Activated T-cell treated with anti-CD3 and anti-CD28 coated beads, Interleukin-2, amount 50 U/mL, for 72 hours (primary cell): ENCODE data around the gene CDH12. TPM values are rescaled to one million over a fixed set of nuclear protein-coding genes. Genes with fewer than 3 reads are reported as not detected.

Experiments
- ATAC-seq, 2 donors: fragments of 150-1000 bp; cut with Tn5 transposase; replicated peaks in 1 of 2; 2 replicates each; pipeline ENCODE4 v1.10.0; 2021; ENCODE audit warnings: moderate library complexity in 2 of 2, mild to moderate bottlenecking in 1 of 2
- DNase-seq, 2 donors: peaks; one replicate each; pipeline ENCODE4 v3.0.0; 2021 to 2022; ENCODE audit warnings: mixed read lengths in 1 of 2
- H3K27ac Mint-ChIP-seq: one replicate; pipeline ENCODE4 v1.8.0; 2022; ENCODE audit warnings: mild to moderate bottlenecking, moderate library complexity, mixed read lengths
- H3K27me3 Mint-ChIP-seq: one replicate; pipeline ENCODE4 v1.8.0; 2022; ENCODE audit warnings: low read depth, mixed read lengths
- H3K36me3 Mint-ChIP-seq, 2 donors: one replicate each; pipeline ENCODE4 v1.8.0; 2022; ENCODE audit warnings: mixed read lengths in 2 of 2, mild to moderate bottlenecking in 1 of 2; ENCODE audit not compliant: insufficient read depth in 2 of 2
- H3K4me1 Mint-ChIP-seq: one replicate; pipeline ENCODE4 v1.8.0; 2022; ENCODE audit warnings: low read depth, mixed read lengths
- H3K4me3 Mint-ChIP-seq, 2 donors: one replicate each; pipeline ENCODE4 v1.8.0; 2022; ENCODE audit warnings: mild to moderate bottlenecking in 2 of 2, mixed read lengths in 2 of 2, moderate library complexity in 2 of 2
- H3K9me3 Mint-ChIP-seq, 2 donors: one replicate each; pipeline ENCODE4 v1.8.0; 2022; ENCODE audit warnings: mixed read lengths in 2 of 2
- total RNA-seq, 2 donors: library from RNA; stranded (reverse); gene quantifications; one replicate each; pipeline ENCODE4 v1.2.3, GENCODE V29; 2022

The CDH12 gene
- total RNA-seq, 2 donors from 2014 or later: not detected

DNA sequence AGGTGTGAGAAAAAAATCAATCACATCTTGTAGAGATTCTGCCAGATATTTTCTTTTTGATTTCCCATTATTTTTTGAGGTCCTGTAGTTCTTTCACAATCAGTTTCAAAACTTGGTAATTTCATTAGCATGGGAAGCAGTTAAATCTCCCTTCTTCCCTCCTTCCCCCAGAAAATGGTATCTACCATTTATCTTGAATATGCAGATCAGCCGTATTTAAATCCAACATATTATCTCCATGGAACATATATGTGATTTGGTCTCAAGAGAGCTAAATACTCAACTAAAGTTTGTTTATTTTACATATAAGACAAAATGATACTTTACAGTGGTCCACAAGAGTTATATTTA is 1034.8 kb downstream of the CDH12 start:
- no peaks in the 10 kb centered on the region for H3K36me3 Mint-ChIP-seq
- no peak for ATAC-seq
- H3K27ac Mint-ChIP-seq: no peak overlapping the region
- no peak overlapping the region for H3K4me3 Mint-ChIP-seq
- no peaks in the 10 kb centered on the region for H3K27me3 Mint-ChIP-seq
- H3K4me1 Mint-ChIP-seq: no peaks in the 10 kb centered on the region
- no peak for DNase-seq
- no peaks in the 10 kb centered on the region for H3K9me3 Mint-ChIP-seq

DNA sequence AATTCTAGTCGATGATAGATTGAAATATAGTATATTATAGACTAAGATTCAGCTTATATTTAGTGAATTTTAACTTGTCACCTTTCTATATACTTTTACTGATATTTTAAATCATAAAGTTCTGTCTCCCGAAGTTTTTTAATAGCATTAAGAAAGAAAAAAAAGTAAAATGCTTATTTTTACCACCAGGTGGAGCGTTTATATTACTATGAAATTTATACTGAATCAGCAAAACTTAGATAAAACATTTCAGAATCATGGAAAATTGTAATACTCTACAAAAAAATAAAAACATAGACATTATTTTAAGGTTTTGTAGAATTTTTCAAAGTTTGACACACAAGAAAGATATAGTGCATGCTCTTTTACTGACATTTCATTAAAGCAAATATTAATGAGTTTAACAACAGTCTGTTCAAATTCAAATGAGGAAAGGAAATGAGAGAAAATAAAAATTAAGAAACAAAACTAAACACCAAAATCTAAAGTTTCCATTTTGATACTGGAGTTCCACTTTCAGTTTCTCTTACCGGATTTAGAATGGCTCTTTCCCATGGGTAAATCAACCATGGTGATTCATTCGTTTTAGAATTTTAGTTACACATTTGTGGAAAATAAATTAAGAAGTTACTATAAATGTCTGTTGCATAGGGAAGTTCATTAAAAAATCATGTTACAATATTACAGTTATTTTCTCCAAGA is 1035.3 kb downstream of the CDH12 start:
- ATAC-seq (no peak), DNase-seq (no peak)
- Mint-ChIP-seq H3K27me3 (no peaks in the 10 kb centered on the region), H3K4me1 (no peaks in the 10 kb centered on the region), H3K4me3 (no peak overlapping the region), H3K36me3 (no peaks in the 10 kb centered on the region), H3K27ac (no peak overlapping the region), H3K9me3 (no peaks in the 10 kb centered on the region)

DNA sequence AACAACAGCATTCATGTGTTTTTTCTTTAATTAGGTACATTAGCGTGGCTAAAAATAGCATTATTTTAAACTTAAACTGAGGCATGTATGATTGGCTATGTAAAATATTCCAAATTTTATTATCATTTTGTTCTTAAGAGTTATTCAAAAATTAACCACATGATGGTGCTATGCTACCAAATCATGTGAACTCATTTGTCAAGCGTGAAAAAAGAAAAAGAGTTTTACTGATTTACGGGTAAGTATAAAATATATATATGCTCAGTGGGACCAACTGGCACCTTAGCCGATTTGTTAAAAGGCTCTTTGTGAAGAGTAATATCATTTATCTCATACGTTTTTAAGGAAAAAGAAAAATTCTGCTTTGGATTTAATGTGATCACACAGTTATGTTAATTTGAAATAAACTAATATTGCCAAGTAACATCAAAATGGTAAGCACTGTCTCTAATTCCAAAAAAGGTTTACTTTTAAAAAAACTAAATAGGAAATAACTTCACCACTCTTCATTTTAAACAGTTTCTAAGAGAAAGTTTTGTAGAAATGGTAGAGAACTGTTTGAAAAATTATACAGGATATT is 1042.3 kb downstream of the CDH12 start:
- H3K4me3 Mint-ChIP-seq: no peak overlapping the region
- no peaks in the 10 kb centered on the region for H3K27me3 Mint-ChIP-seq
- H3K9me3 Mint-ChIP-seq: peaks cover 2 to 5% of the 10 kb centered on the region in 2 donors
- H3K27ac Mint-ChIP-seq: no peak overlapping the region
- no peaks in the 10 kb centered on the region for H3K36me3 Mint-ChIP-seq
- DNase-seq (no peak), ATAC-seq (no peak)
- no peaks in the 10 kb centered on the region for H3K4me1 Mint-ChIP-seq

- Mint-ChIP-seq H3K9me3 (peaks cover 2 to 5% of the 10 kb centered on the region in 2 donors), H3K36me3 (no peaks in the 10 kb centered on the region), H3K4me3 (no peak overlapping the region), H3K27me3 (no peaks in the 10 kb centered on the region), H3K27ac (no peak overlapping the region), H3K4me1 (no peaks in the 10 kb centered on the region)
- no peak for DNase-seq
- no peak for ATAC-seq
These were observed 1043.5 kb downstream of the CDH12 start for GRCh38 chr5:21809611-21810010.

- Mint-ChIP-seq H3K4me1 (no peaks in the 10 kb centered on the region), H3K4me3 (no peak overlapping the region), H3K27me3 (no peaks in the 10 kb centered on the region), H3K9me3 (peaks cover 2 to 5% of the 10 kb centered on the region in 2 donors), H3K27ac (no peak overlapping the region), H3K36me3 (no peaks in the 10 kb centered on the region)
- no peak for ATAC-seq
- no peak for DNase-seq
These were observed 1045.2 kb downstream of the CDH12 start for GRCh38 chr5:21807953-21808352.

DNA sequence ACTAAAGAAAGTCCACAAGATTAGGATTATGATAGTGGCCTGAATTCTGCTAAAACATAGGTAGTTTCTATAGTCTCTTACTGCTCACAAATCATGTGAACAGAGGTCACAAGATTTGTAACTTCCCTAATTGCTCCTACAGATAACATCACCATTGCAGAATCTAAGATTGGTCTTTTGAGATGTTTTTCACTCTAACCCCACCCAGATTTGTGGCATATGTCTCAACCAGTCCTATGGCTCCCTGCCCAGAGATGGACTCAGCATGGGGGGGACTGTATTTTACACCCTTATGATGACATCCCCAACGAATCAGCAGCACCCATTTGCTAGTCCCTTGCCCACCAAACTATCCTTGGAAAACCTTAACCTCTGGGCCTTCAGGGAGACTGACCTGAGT is 1046.2 kb downstream of the CDH12 start:
- Mint-ChIP-seq H3K27ac (no peak overlapping the region), H3K36me3 (no peaks in the 10 kb centered on the region), H3K9me3 (peaks cover 2 to 5% of the 10 kb centered on the region in 2 donors), H3K4me1 (no peaks in the 10 kb centered on the region), H3K27me3 (no peaks in the 10 kb centered on the region), H3K4me3 (no peak overlapping the region)
- no peak for DNase-seq
- ATAC-seq: no peak

GRCh38 chr5:21806271-21806670 is 1046.9 kb downstream of the CDH12 start:
- ATAC-seq: no peak
- H3K36me3 Mint-ChIP-seq: no peaks in the 10 kb centered on the region

DNA sequence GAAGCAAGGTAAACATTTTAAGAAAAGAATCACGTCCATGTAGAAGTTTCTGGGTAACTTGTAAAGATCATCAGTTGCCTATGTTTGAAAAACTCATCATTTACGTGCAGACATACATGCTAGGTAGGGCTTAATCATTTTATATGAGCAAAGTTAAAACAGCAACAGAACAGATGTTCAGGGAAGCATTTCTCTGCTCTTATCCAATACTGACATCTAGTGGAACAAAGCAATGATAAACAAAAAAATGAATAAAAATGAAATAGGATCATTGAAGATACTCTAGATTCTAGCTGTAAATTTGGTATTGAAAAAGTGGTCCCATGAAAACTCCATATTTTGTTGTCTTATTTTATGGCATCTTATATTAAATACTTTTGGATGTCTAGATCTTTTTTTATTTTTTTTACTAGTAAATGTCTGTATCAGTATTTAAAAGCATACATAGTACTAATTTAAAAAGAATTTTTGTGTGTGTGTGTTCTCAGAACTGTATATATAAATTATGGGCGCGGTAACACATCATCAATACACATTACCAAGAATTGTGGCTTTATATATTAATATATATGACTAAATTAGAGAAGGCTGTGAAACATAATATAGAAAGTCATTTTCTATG is 1050.2 kb downstream of the CDH12 start:
- Mint-ChIP-seq H3K4me3 (no peak overlapping the region), H3K9me3 (peaks cover 6 to 7% of the 10 kb centered on the region in 2 donors), H3K4me1 (no peaks in the 10 kb centered on the region), H3K36me3 (no peaks in the 10 kb centered on the region), H3K27me3 (no peaks in the 10 kb centered on the region), H3K27ac (no peak overlapping the region)
- ATAC-seq (no peak), DNase-seq (no peak)

More at GRCh38 chr5:21806271-21806670, 1046.9 kb downstream of the CDH12 start:
- Mint-ChIP-seq H3K27me3 (no peaks in the 10 kb centered on the region), H3K9me3 (peaks cover 2 to 5% of the 10 kb centered on the region in 2 donors), H3K4me3 (no peak overlapping the region), H3K4me1 (no peaks in the 10 kb centered on the region), H3K27ac (no peak overlapping the region)
- no peak for DNase-seq

- Mint-ChIP-seq H3K36me3 (no peaks in the 10 kb centered on the region), H3K9me3 (peaks cover 6 to 7% of the 10 kb centered on the region in 2 donors), H3K4me1 (no peaks in the 10 kb centered on the region), H3K27ac (no peak overlapping the region), H3K27me3 (no peaks in the 10 kb centered on the region), H3K4me3 (no peak overlapping the region)
- no peak for DNase-seq
- ATAC-seq: no peak
These were observed 1051.0 kb downstream of the CDH12 start for GRCh38 chr5:21802100-21802499.

GRCh38 chr5:21792748-21793147 is 1060.4 kb downstream of the CDH12 start:
- H3K27me3 Mint-ChIP-seq: no peaks in the 10 kb centered on the region
- no peak overlapping the region for H3K4me3 Mint-ChIP-seq
- no peak overlapping the region for H3K27ac Mint-ChIP-seq
- no peaks in the 10 kb centered on the region for H3K36me3 Mint-ChIP-seq
- no peak for ATAC-seq
- peaks cover 5% of the 10 kb centered on the region in 2 donors for H3K9me3 Mint-ChIP-seq
- no peak for DNase-seq
- H3K4me1 Mint-ChIP-seq: no peaks in the 10 kb centered on the region

DNA sequence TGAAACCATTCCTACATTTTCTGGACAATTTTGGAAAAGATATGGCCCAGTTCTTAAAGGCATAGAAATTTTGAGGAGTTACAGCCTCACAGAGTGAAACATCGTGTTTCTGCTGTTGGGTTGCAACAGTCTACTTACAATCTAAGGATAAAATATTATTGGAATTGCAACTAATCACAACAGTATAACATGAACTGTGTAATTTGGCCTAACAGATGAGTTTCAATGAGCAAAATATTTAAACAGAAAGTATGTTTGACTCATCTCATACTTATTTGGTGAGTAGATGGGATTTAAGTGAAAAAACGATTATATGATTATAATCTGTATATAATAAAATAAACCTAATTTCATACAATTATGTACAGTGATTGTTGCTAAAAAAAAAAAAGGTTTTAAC is 1061.8 kb downstream of the CDH12 start:
- ATAC-seq: no peak
- H3K4me3 Mint-ChIP-seq: no peak overlapping the region
- no peak overlapping the region for H3K27ac Mint-ChIP-seq
- H3K9me3 Mint-ChIP-seq: peaks cover 5% of the 10 kb centered on the region in 2 donors
- DNase-seq: no peak
- no peaks in the 10 kb centered on the region for H3K27me3 Mint-ChIP-seq
- no peaks in the 10 kb centered on the region for H3K4me1 Mint-ChIP-seq
- H3K36me3 Mint-ChIP-seq: no peaks in the 10 kb centered on the region

GRCh38 chr5:21784487-21784886 is 1068.7 kb downstream of the CDH12 start:
- Mint-ChIP-seq H3K4me1 (no peaks in the 10 kb centered on the region), H3K9me3 (peaks cover 5% of the 10 kb centered on the region in 2 donors), H3K36me3 (no peaks in the 10 kb centered on the region), H3K4me3 (no peak overlapping the region), H3K27me3 (no peaks in the 10 kb centered on the region), H3K27ac (no peak overlapping the region)
- DNase-seq (no peak), ATAC-seq (no peak)

- DNase-seq (no peak), ATAC-seq (no peak)
- Mint-ChIP-seq H3K27me3 (no peaks in the 10 kb centered on the region), H3K36me3 (no peaks in the 10 kb centered on the region), H3K9me3 (peaks cover 5% of the 10 kb centered on the region in 2 donors), H3K4me3 (no peak overlapping the region), H3K4me1 (no peaks in the 10 kb centered on the region), H3K27ac (no peak overlapping the region)
These were observed 1070.0 kb downstream of the CDH12 start for GRCh38 chr5:21783074-21783679.
